ENCODE results near the gene COX4I2. TPM values are rescaled to one million over a fixed set of nuclear protein-coding genes. Genes with fewer than 3 reads are reported as not detected.

COX4I2 gene
- total RNA-seq, 1 experiment from 2014 or later: not detected

- no peak for DNase-seq (ENCODE audit: low read depth)
Measured at GRCh38 chr20:31676609-31676989, 38.9 kb downstream of the COX4I2 start.

- DNase-seq (ENCODE audit: low read depth): no peak
Measured at GRCh38 chr20:31677553-31678260, 40.0 kb downstream of the COX4I2 start.

GRCh38 chr20:31678389-31679356, 41.0 kb downstream of the COX4I2 start:
- DNase-seq (ENCODE audit: low read depth): no peak

GRCh38 chr20:31679357-31680285, 41.9 kb downstream of the COX4I2 start:
- DNase-seq (ENCODE audit: low read depth): no peak

- DNase-seq (ENCODE audit: low read depth): no peak
Measured at GRCh38 chr20:31680286-31681127, 42.8 kb downstream of the COX4I2 start.

- no peak for DNase-seq (ENCODE audit: low read depth)
Measured at GRCh38 chr20:31681128-31681727, 43.5 kb downstream of the COX4I2 start.

GRCh38 chr20:31681769-31682168, 44.1 kb downstream of the COX4I2 start:
- DNase-seq (ENCODE audit: low read depth): no peak

GRCh38 chr20:31682352-31682751, 44.6 kb downstream of the COX4I2 start:
- DNase-seq (ENCODE audit: low read depth): no peak

- no peak for DNase-seq (ENCODE audit: low read depth)
Measured at GRCh38 chr20:31682927-31683326, 45.2 kb downstream of the COX4I2 start.

- DNase-seq (ENCODE audit: low read depth): no peak
Measured at GRCh38 chr20:31684153-31685015, 46.7 kb downstream of the COX4I2 start.

GRCh38 chr20:31685853-31686643, 48.3 kb downstream of the COX4I2 start:
- no peak for DNase-seq (ENCODE audit: low read depth)

- DNase-seq (ENCODE audit: low read depth): no peak
Measured at GRCh38 chr20:31687777-31688176, 50.1 kb downstream of the COX4I2 start.

GRCh38 chr20:31689141-31689540, 51.4 kb downstream of the COX4I2 start:
- DNase-seq (ENCODE audit: low read depth): no peak

GRCh38 chr20:31690124-31690666, 52.5 kb downstream of the COX4I2 start:
- DNase-seq (ENCODE audit: low read depth): no peak

- no peak for DNase-seq (ENCODE audit: low read depth)
Measured at GRCh38 chr20:31691646-31692275, 54.0 kb downstream of the COX4I2 start.

- DNase-seq (ENCODE audit: low read depth): no peak
Measured at GRCh38 chr20:31693402-31693801, 55.7 kb downstream of the COX4I2 start.

- DNase-seq (ENCODE audit: low read depth): no peak
Measured at GRCh38 chr20:31693987-31694661, 56.4 kb downstream of the COX4I2 start.

All from Daoy (cell line).